HFFc6 (cell line): ENCODE data around the gene GOLGA2. TPM values are rescaled to one million over a fixed set of nuclear protein-coding genes. Genes with fewer than 3 reads are reported as not detected.

Experiments used
- DNase-seq: peaks from one replicate; pipeline ENCODE4 v3.0.0-alpha.2; 2018
- H3K27ac Mint-ChIP-seq: 2 replicates; pipeline ENCODE4 v1.8.0; 2020; ENCODE audit warnings: mild to moderate bottlenecking, mixed read lengths
- H3K27me3 Mint-ChIP-seq: 2 replicates; pipeline ENCODE4 v1.8.0; 2021; ENCODE audit warnings: mild to moderate bottlenecking, moderate library complexity, mixed read lengths; ENCODE audit not compliant: insufficient read depth
- H3K36me3 Mint-ChIP-seq: 2 replicates; pipeline ENCODE4 v1.8.0; 2021; ENCODE audit warnings: low read depth, mixed read lengths
- H3K4me1 Mint-ChIP-seq: 2 replicates; pipeline ENCODE4 v1.8.0; 2020; ENCODE audit warnings: low read depth, mixed read lengths
- H3K4me3 Mint-ChIP-seq: 2 replicates; pipeline ENCODE4 v1.8.0; 2020; ENCODE audit warnings: mild to moderate bottlenecking, moderate library complexity, mixed read lengths
- H3K9me3 Mint-ChIP-seq: 2 replicates; pipeline ENCODE4 v1.8.0; 2020; ENCODE audit warnings: mild to moderate bottlenecking, mixed read lengths
- total RNA-seq, 6 experiments: library from RNA; stranded (reverse); fragmentation: NEBNext Ultra II Directional; extraction: Animal tissue kit (Norgen Biotek cat#: 25700); gene quantifications; 2 replicates in 1 of 6; 3 replicates in 5 of 6; pipeline ENCODE4 v1.2.3, GENCODE V29; 2021
- TF ChIP-seq, protein P1 (sequence below): fragments of 200-600 bp; sonication (generic); IDR thresholded peaks from 2 replicates; pipeline ENCODE4 v1.5.0; 2021; ENCODE audit warnings: antibody characterized with exemption, mild to moderate bottlenecking

GOLGA2 gene
- total RNA-seq, 6 experiments from 2014 or later: 142 to 167 (median 156) TPM

DNA sequence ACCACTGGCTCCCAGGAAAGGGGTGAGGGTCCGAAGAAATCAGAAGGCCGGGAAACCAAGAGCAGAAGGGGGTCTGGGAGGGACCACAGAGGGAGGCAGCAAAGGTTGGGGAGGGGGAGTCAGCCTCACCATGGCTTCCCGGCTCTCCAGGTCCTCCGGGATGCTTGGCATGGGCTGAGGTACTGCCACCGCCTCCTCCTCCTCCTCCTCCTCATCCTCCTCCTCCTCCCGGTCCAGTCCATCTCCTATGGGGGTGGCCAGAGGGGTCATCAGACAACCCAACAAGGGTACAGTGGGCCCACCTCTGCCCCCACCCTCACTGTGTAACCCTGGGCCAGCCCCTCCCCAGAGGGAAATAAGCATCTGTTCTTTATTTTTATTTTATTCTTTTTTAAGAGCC is 17.5 kb downstream of the GOLGA2 start:
- Mint-ChIP-seq H3K9me3 (no peaks in the 10 kb centered on the region), H3K36me3 (peaks cover 32% of the 10 kb centered on the region), H3K27me3 (peaks cover 17% of the 10 kb centered on the region), H3K4me1 (no peaks in the 10 kb centered on the region), H3K27ac (no peak overlapping the region), H3K4me3 (no peak overlapping the region)
- DNase-seq: no peak
- TF ChIP-seq, protein P1, sequence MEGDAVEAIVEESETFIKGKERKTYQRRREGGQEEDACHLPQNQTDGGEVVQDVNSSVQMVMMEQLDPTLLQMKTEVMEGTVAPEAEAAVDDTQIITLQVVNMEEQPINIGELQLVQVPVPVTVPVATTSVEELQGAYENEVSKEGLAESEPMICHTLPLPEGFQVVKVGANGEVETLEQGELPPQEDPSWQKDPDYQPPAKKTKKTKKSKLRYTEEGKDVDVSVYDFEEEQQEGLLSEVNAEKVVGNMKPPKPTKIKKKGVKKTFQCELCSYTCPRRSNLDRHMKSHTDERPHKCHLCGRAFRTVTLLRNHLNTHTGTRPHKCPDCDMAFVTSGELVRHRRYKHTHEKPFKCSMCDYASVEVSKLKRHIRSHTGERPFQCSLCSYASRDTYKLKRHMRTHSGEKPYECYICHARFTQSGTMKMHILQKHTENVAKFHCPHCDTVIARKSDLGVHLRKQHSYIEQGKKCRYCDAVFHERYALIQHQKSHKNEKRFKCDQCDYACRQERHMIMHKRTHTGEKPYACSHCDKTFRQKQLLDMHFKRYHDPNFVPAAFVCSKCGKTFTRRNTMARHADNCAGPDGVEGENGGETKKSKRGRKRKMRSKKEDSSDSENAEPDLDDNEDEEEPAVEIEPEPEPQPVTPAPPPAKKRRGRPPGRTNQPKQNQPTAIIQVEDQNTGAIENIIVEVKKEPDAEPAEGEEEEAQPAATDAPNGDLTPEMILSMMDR: no peak

GRCh38 chr9:128257907-128258306 is 17.9 kb downstream of the GOLGA2 start:
- H3K27ac Mint-ChIP-seq: peak overlapping the region; percentile 3; the same call in 1 of the 2 replicates
- TF ChIP-seq, protein P1: no peak
- no peak for DNase-seq
- peaks cover 28% of the 10 kb centered on the region for H3K36me3 Mint-ChIP-seq
- peaks cover 17% of the 10 kb centered on the region for H3K27me3 Mint-ChIP-seq
- no peak overlapping the region for H3K4me3 Mint-ChIP-seq
- no peaks in the 10 kb centered on the region for H3K4me1 Mint-ChIP-seq
- no peaks in the 10 kb centered on the region for H3K9me3 Mint-ChIP-seq

DNA sequence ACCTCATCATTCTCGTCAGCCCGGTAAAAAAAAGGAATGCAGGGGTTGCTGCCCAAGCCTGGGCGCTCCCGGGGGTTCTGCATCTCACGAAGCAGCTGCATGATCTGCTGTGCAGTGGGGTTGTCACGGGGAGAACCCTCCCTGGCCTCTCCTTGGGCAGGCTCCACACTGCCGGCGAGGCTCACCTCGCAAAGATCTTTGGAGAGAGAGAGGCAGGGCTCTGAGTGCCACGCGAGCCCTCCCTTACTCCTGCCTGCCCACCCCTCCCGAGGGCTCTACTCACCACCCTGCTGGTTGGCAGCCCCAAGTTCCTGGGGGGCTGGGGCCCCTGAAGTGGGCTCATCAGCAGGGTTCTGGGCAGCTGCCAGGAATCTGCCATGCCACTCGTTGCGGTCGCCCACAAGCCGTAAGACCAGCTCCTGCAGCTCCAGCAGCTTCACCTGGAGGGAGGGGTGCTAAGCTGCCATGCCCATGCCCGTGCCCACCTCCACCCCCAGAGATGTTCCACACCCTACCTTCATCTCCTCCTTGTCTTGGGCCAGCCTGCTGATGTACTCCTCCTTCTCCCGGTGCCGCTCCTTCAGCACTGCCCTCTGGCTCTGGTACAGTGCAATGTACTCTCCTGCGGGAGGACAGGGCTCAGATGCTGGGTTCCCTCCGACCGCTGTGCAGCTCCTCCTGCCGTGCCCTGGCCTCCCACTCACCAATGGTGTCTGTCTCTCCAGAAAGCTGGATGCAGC is 18.6 kb downstream of the GOLGA2 start:
- no peak for DNase-seq
- Mint-ChIP-seq H3K4me3 (no peak overlapping the region; the same call in 1 of the 2 replicates), H3K9me3 (no peaks in the 10 kb centered on the region), H3K27me3 (peaks cover 12% of the 10 kb centered on the region), H3K36me3 (peaks cover 22% of the 10 kb centered on the region), H3K27ac (peak overlapping the region; percentile 3; the same call in 1 of the 2 replicates), H3K4me1 (peaks cover under 1% of the 10 kb centered on the region)
- TF ChIP-seq, protein P1: no peak

DNA sequence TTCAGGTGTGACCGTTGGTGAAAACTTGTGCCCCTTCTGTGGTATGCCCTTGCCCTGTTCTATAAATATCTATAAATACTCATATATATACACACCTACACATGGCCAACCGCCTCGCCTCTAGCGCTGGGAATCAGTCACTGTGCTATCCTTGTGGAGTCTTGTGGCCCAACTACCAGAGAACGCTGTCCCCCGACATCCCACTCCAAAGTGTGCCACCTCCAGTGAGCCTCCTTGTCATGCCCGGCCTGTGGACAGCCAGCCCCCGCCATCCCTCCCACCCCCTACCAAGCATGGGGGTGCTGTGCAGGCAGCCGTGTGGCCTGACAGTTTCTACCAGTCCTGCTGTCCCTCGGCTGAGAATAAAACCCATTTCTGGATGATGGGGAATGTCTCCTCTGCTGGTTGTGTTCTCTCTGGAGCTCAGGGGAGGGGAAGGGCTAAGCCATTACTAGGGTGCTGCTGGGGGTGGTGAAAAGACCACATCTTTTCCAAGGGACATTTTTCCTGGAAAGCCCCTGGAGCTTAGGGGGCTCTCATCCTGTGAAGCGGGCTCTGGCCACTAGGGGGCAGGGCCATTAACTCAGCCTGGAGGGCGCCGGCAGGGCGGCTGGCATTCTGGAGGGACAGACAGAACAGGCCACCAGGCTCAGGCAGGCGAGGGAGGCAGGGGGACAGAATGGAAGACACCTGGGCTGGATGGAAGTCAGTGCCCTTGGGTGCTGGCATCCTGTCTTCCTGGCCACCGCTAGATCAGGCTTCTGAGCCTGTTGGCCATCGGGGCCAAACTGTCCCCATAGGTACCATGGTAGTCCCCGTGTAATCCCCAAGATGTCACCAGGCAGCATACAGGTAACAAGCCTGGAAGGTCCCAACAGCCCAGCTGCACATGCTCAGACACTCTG is 20.7 kb downstream of the GOLGA2 start:
- peak; percentile 30 for DNase-seq
- H3K9me3 Mint-ChIP-seq: no peaks in the 10 kb centered on the region
- TF ChIP-seq, protein P1: peak; percentile 95
- peaks cover 26% of the 10 kb centered on the region for H3K36me3 Mint-ChIP-seq
- H3K27me3 Mint-ChIP-seq: peaks cover 8% of the 10 kb centered on the region
- no peak overlapping the region for H3K4me3 Mint-ChIP-seq
- peaks cover 15% of the 10 kb centered on the region for H3K4me1 Mint-ChIP-seq
- no peak overlapping the region for H3K27ac Mint-ChIP-seq

- TF ChIP-seq, protein P1: no peak
- no peak overlapping the region for H3K27ac Mint-ChIP-seq
- H3K4me3 Mint-ChIP-seq: no peak overlapping the region
- H3K9me3 Mint-ChIP-seq: no peaks in the 10 kb centered on the region
- peaks cover 8% of the 10 kb centered on the region for H3K27me3 Mint-ChIP-seq
- H3K36me3 Mint-ChIP-seq: peaks cover 32% of the 10 kb centered on the region
- no peak for DNase-seq
- peaks cover 15% of the 10 kb centered on the region for H3K4me1 Mint-ChIP-seq
Observed at GRCh38 chr9:128254362-128254761, 21.4 kb downstream of the GOLGA2 start.
